GM19452 (cell line): Measurements from ENCODE around the gene LAMB2.

Source experiments
- ATAC-seq: cut with Tn5 transposase; IDR thresholded peaks from one replicate; pipeline ENCODE4 v1.9.1; 2021; ENCODE audit not compliant: unreplicated experiment

The LAMB2 gene

DNA sequence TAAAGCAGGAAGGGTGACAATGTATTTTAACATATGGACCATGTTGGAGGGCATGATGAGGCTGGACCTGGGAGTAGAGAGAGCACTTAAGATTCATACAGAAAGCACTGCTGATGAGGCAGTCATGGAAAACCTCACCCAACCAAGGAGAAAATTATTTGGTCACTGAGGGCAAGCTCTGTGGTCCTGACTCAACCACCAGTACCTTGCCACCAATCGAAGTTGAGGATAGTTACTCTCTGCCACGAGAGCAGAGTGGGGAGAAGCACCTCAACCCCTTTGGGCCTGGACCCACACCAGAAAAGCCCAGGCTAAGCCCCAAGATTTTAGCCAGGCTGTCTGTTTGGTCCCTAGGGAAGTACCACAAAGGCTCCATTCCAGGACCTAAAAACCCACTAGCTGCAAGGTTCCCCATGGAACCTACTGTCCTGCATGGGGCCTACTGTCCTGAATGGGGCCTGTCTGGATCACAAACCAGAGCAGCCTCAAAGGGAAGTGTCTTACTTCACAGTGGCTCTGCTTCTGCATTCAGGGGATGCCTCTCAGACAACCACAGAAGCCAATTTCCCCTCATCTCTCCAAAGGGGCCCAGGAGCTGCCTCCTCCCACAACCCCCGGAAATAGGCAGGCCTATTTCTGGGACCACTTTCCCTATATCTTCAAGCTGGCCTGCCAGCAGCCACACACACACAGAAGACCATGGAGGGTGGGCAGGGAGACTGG lies 29.1 kb upstream of the LAMB2 start:
- no peak for ATAC-seq

DNA sequence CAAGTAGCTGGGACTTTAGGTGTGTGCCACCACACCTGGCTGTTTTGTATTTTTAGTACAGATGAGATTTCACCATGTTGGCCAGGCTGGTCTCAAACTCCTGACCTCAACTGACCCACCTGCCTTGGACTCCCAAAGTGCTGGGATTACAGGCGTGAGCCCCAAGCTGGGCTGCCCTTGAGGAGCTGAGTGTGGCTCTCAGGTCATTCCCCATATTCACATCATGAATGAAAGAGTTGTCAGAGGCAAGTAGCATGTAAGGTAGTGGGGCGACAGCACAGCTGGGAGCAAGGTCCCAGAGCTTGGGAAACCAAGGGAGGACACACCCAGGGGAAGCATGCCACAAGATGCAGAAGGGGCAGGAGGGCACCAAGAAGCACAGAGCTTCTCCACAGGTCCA lies 28.3 kb upstream of the LAMB2 start:
- ATAC-seq, result no peak

DNA sequence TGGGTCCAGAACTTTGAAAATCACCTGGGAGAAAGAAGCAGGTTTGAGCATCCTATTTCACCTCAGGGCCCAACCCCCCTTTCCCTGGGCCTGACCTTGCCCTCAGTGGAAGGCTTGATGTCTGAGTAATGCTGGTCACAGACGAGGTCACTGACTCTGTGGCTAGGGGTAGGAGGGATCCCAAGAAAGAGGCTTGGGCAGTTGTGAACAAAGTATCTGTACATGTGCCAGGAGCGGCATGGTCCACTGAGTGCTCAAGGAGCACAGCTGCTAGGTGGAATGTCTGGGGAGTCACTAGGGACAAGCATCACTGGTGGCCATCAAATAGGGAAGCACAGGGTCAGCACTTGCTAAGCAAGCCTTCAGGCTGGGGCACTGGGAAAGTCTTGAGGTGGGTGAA lies 25.9 kb upstream of the LAMB2 start:
- ATAC-seq, result no peak

DNA sequence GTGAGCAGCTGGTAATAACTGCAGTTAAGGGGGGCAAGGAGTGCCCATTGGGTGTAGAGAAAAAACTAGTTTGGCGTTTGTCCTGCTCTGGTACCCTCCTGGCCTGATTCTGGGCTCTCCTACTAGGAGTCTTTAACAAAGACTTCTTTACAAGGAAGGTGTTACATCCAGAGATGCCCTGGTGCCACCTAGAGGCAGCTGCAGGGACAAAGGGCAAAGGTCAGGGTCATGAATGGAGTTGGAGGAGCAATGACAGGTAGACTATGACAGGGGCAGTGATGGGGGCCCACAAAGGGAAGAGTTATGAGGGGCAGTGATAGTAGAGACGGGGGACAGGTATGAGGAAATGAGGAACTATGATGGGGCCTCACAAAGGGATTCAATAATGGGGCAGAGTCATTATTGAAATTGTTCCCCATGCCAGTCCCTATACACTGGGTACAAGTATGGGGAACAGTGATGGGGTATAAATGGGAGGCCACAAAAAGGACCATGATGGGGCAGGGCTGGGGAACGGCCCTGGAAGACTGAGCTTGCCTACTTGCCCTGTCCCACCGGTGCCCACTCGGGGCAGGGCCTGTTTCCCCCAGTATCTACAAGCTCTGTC lies 25.4 kb upstream of the LAMB2 start:
- no peak for ATAC-seq

DNA sequence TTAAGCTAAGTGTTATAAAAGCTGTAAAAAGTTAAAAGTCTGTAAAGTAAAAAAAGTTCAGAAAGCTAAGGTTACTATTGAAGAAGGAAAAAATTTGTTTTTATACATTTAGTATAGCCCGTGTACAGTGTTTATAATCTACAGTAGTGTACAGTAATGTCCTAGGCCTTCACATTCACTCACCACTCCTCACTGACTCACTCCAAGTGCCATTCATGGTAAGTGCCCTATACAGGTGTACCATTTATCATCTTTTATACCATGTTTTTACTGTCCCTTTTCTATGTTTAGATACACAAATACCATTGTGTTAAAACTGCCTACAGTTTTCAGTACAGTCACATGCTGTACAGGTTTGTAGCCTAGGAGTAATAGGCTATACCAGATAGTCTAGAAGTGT lies 24.4 kb upstream of the LAMB2 start:
- ATAC-seq, result no peak

DNA sequence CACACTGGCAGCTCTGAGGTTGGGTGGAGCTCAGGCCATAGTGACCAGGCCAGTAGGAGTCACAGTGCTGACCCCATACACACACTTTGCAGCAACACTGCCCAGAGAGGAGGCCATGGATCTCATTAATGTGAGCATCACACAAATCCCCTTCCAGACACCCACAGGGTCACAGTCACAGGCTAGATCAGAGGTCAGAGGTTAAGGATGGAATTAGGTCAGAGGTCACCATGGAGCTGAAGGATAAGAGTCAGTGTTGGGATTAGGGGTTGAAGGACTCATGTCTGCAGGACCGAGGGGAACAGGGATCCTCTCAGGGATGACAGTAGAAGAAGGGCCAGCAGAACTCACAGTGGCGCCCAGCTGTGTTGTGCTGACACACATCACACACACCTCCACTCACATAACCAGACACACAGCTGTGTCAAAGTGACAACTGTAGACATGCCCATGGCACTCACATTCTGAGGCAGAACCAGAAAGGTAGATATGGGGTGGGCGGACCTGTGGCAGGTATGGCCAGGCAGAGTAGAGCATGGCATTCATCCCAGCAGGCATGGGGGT lies 20.6 kb upstream of the LAMB2 start:
- ATAC-seq, result no peak

DNA sequence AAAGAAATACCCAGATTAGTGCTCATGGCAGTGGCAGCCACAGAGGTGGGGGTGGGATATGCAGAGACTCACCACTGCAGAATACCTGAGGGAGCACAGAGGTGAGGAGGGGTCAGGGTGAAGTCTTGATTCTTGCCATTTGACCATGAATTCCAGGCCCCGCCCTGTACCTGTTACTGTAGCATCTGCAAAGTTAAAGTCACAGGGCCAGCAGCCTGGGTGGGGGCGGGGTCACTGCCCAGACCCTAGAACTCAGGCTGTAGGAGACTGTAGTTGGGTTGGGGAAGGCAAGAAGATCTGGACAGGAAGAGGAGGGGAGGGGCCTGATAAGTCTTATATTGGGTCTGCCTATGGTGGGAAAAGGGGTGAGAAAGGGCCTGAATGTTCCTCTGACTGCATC lies 18.8 kb upstream of the LAMB2 start:
- ATAC-seq, result no peak

DNA sequence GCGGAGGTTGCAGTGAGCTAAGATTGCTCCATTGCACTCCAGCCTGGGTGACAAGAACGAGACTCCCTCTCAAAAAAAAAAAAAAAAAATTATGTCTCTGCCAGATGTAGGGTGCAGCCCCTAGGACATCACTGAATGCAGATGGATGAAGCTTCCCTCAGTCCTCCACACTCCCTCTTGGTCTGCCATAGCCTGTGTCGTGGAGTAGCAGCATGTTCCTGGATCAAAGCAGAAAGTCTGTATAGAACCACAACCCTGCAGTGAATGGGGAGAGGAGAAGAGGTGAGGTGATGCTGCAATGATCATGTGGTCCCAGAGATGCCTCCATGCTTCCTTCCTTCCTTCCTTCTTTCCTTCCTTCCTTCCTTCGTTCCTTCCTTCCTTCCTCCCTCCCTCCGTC lies 15.3 kb upstream of the LAMB2 start:
- no peak for ATAC-seq

DNA sequence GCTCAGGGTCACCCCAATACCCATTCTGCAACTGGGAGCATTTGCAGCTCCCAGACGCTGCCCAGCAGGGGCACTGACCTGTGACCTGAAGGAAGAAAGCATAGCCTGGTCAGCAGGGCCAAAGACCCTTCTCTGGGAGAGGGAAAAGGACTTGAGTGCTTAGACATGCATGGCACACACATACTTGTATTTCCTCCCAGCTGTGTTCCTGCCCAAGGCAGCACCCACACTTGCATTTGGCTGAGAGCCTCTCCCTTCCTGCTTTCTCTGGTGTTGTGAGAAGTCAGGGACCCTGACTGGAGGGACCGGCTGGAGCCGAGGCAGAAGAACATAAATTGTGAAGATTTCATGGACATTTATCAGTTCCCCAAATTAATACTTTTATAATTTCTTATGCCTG lies 7.2 kb upstream of the LAMB2 start:
- ATAC-seq, result no peak

DNA sequence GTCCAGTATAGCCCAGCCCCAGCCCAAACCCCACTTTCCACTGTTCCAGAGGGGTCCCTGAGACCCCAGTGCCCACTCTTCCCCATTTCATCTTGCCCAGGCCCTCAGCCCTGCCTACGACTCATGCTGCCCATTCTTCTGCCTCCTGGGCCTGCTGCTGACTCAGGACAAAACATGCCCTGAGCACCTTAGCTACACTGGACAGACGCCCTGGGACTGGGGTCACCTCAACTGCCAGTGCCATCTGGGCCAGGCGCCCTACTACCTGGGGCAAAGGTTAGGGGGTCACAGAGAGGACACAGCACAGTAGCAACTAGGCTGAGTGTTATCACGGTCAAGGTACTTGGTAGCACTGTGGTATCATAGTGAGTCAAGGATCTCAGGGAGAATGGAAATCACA lies 2.6 kb upstream of the LAMB2 start:
- no peak for ATAC-seq

DNA sequence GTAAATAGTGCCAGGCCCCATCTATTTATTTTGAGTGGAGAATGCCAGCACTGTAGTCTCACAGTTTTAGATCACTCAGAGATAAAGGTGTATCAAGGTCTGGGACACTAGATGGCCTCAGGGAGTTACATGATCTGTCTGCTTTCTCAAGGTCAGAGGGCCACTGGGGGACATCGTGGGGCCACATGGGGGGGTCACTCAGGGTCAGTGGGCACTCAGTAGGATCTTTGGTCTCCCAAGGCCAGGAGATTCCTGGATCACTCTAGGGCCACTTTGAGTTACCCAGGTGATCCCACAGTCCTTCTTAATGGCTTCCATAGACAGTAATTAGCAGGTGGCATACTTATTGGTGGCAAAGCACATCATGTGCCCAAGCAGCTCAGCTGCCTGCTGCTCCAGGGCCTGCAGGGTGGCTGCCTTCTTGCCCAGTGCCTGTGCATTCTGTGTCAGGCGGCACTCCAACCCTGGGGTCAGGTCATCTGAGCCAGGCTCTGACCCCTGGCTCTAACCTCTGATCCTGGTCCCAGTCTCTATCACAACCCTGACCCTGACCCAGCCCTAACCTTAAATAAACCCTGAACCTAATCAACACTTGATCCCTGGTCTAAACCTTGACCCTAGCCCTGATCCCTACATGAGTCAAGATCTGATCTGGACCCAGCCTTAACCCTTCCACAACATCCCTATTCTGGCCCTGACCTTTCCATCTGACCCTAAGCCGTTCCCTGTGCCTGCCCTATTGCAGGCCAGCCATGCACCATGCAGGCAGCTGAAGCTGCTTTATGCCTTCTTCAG lies 1.8 kb upstream of the LAMB2 start:
- no peak for ATAC-seq

DNA sequence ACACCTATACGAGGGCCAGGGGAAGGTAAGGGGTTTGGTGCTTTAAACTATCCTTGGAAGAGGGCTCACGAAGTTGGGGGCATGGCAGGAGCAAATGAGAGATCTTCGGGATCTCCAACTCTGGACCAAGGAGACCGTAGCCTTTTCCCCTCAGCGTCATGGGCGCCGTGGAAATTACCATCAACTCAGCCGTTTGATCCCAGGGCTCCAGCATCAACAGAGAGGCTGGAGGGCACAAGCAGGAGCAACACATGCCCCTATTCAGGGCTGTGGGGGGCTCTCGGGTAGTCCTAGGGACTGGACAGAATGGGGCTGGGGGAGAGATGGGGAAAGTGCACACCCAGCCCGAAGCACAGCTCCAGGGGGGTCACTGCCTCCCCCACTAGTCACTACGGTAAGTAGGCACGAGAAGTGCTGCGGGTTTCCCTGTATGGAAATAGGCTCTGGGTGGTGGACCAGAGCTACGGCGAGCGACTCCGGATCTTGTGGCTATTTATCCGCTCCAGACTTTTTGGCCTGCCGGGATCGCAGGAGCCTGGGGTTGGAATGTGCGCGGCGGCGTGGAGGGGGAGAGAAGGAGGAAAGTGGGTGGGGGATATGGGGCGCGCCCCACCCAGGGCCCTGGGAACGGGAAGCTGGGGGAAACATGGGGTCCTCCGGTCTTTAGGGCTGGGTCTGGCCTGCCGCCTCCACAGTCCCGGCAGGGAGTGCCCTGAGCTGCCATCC lies 539 bp upstream of the LAMB2 start:
- ATAC-seq, result no peak

DNA sequence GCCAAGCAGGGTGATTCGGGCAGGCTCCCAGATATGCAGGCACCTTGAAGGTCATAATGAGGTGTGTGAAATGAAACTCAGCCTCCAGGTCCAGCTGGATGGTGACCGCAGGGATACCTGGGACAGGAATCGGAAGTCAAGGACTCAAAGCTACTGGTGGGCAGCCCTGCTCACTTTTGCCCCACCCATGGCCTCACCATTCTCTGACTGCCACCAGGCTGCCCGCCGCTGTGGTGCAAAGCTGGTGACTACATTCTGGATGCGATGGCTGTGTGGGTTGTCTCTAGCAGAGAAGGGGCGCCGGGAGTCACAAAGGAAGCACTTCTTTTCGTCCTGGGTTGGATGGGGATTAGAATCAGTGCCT lies 795 bp downstream of the LAMB2 start:
- no peak for ATAC-seq

DNA sequence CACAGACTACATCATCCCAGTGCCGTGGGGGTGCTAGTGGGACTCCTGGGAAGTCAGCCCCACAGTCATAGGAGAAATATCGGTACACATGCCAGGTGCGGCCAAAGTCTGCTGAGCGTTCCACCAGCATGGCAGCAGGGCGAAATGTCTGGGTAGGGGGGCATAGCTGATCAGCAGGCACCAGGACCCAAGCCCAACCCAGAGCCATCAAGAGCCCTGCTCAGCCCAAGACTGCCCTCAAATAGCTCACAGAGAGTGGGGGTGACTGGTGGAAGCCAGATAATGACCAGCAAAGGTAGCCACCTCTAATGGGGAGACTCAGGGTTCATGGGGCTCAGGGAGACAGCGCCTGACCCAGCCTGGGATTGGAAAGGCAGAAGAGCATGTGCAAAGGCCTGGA lies 1.3 kb downstream of the LAMB2 start:
- no peak for ATAC-seq

DNA sequence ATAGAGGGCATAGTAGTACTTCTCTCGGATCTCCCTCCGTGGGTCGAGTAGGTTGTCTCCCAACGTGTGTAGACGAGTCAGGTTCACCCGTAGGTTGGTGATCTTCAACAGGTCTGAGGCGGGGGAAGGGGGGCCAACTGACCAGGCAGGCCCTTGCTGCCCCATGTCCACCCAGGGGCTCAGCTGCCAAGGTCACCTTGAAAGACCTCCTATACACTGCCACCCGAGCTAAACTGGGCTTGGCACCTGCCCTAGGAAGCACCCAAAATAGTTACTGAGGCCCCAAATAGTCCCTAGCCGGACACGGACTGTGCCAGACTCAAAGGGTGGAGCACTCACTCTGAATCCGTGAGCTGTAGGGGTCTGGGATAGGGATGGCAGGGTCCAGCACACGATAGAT lies 1.8 kb downstream of the LAMB2 start:
- ATAC-seq, result no peak

DNA sequence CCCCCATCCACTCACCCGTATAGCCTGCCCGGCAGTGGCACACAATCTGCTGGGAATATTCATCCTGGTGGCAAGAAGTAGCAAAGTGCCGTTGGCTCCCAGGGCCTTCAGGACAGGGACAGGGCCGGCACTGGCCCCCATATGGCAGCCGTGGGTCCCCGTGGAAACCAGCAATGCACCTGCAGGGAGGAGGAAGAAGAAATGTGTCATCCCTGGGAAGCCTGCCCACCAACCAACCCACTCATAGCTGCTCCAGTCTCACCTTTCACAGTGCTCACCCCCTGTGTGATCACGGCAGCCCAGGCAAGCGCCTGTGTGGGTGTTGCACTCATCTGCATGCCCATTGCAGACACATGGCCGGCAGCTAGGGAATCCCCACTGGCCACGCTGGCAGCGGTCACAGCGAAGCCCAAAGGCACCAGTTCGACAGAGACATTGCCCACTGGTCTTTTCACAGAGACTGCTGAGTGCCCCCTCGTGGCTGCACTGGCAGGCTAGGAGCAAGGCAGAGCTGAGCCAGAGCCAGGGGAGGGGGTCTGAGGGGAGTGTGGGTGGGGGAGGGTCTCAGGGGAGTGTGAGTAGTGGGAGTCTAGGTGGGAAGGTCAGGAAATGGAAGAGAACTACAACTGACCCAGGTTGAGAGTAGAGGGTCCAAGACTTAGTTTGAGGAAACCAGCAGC lies 7.7 kb downstream of the LAMB2 start:
- ATAC-seq, result no peak

DNA sequence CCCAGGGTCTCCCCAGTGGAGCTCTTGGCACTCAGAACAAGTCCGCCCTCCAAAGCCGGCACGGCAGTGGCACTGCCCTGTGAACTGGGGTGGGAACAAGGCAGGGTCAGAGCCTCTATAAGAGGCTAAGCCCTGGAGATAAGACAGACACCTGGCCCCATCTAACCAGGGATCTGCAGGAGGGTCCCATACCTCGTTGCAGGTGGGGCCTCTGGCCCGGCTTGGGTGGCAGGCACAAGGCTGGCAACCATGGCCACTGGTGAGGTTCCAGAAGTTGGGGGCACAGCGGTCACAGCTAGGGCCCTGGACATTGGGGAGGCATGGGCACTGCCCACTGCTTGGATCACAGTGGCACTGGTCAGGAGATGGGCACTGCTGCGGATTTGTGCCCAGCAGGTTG lies 8.6 kb downstream of the LAMB2 start:
- no peak for ATAC-seq

DNA sequence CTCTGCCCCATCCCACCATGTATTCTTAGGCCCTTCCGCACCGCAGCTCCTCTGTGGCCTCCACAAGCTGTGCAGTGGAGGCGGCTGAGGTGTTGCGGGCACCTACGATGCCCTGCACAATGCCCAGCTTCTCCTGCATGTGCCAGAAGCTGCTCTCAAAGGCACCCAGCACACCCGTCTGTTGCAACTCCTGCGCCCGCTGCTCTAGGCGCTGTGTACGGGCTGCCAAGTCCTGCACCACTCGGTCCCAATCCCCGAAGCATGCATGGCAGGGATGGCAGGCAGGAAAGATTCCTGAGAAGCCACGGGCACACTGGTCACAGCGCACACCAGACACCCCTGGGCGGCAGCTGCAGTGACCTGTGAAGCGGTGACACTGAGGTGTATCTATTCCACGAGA lies 9.2 kb downstream of the LAMB2 start:
- no peak for ATAC-seq

DNA sequence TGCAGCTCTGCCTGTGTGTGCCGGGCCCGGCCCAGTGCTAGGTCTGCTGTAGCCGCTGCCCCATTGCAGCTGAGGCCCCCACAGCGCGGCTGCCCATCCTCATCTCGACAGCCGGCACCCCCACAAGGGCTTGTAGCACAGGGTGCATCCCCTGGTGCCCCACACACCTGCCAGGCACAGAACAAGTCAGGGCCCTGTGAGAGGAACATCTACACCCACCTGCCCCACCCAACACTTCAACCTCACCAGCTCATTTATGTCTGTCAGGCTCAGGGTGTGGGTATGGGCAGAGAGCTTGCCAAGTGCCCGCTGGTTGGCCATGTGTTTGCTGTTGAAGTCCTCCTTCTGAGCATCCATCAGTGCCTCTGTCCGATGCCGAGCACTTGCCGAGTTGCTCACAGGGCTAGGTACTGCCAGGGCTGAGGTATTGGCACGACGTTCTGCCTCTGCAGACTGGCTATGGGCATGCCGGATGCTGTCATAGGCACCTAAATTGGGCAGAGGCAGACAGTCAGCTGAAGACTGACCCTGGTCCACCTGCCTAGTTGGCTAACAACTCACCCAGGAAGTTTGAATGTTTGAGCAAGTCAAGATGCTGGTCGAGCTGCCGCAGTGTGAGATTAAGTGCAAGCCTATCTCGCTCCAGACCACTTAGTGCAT lies 9.8 kb downstream of the LAMB2 start:
- ATAC-seq, result no peak

DNA sequence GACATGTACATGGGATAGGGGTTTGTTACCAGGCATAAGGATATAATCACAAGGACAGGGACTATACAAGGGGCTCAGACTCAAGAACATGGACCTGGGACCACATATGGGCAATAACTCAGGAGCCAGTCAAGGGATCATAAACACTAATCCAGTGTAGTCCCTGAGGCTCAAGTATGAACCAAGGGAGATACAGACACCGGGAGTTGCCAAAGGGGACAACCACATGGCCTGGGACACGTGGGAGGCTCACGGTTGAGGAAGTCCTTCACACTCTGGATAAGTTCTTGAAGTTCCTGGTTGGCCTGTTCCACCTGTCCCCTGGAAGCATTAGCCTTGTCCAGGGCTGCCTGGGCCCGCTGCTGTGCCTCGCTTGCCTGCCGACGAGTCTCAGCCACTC lies 10.4 kb downstream of the LAMB2 start:
- ATAC-seq, result no peak
